ENCODE measurements around the gene AGBL4.

AGBL4 gene

GRCh38 chr1:48495911-48496310, 1527.8 kb downstream of the AGBL4 start:
- Histone ChIP-seq H4K20me1 (no peaks in the 10 kb centered on the region), H3K27me3 (no peaks in the 10 kb centered on the region), H3K9me3 (no peaks in the 10 kb centered on the region), H3K36me3 (no peaks in the 10 kb centered on the region), H3K4me2 (no peak overlapping the region), H3K4me1 (no peaks in the 10 kb centered on the region), H3K9ac (no peak overlapping the region), H3K4me3 (no peak overlapping the region), H3K27ac (no peak overlapping the region)
- TF ChIP-seq Cebpa-rat (IDR thresholded peaks at IDR 0.05): no peak

- Histone ChIP-seq H3K27me3 (no peaks in the 10 kb centered on the region), H3K4me3 (no peak overlapping the region), H3K9me3 (no peaks in the 10 kb centered on the region), H4K20me1 (no peaks in the 10 kb centered on the region), H3K4me1 (no peaks in the 10 kb centered on the region), H3K4me2 (no peak overlapping the region), H3K9ac (no peak overlapping the region), H3K27ac (no peak overlapping the region), H3K36me3 (no peaks in the 10 kb centered on the region)
- TF ChIP-seq Cebpa-rat (IDR thresholded peaks at IDR 0.05): no peak
Measured at GRCh38 chr1:48495166-48495565, 1528.6 kb downstream of the AGBL4 start.

GRCh38 chr1:48493970-48494769, 1529.6 kb downstream of the AGBL4 start:
- Histone ChIP-seq H3K36me3 (no peaks in the 10 kb centered on the region), H3K27ac (no peak overlapping the region), H3K4me1 (no peaks in the 10 kb centered on the region), H3K4me2 (no peak overlapping the region), H3K9ac (no peak overlapping the region), H4K20me1 (no peaks in the 10 kb centered on the region), H3K4me3 (no peak overlapping the region), H3K9me3 (no peaks in the 10 kb centered on the region), H3K27me3 (no peaks in the 10 kb centered on the region)
- TF ChIP-seq Cebpa-rat (IDR thresholded peaks at IDR 0.05): no peak

GRCh38 chr1:48493041-48493440, 1530.7 kb downstream of the AGBL4 start:
- H3K4me1 ChIP-seq: no peaks in the 10 kb centered on the region

GRCh38 chr1:48492392-48492791, 1531.4 kb downstream of the AGBL4 start:
- Histone ChIP-seq H3K4me2 (no peak overlapping the region), H4K20me1 (no peaks in the 10 kb centered on the region), H3K27me3 (no peaks in the 10 kb centered on the region), H3K36me3 (no peaks in the 10 kb centered on the region), H3K9me3 (no peaks in the 10 kb centered on the region), H3K4me1 (0 out of 2 replicates have a peak, but pooled peaks cover under 1% of the 10 kb centered on the region), H3K4me3 (no peak overlapping the region), H3K27ac (no peak overlapping the region), H3K9ac (no peak overlapping the region)
- no peak for TF ChIP-seq Cebpa-rat (IDR thresholded peaks at IDR 0.05)

More at GRCh38 chr1:48493041-48493440, 1530.7 kb downstream of the AGBL4 start:
- H3K9me3 ChIP-seq: no peaks in the 10 kb centered on the region
- no peak overlapping the region for H3K4me3 ChIP-seq
- H3K27ac ChIP-seq: no peak overlapping the region
- no peaks in the 10 kb centered on the region for H3K27me3 ChIP-seq
- no peak for TF ChIP-seq Cebpa-rat (IDR thresholded peaks at IDR 0.05)
- no peaks in the 10 kb centered on the region for H3K36me3 ChIP-seq
- H4K20me1 ChIP-seq: no peaks in the 10 kb centered on the region
- no peak overlapping the region for H3K4me2 ChIP-seq
- no peak overlapping the region for H3K9ac ChIP-seq

GRCh38 chr1:48488721-48489120, 1535.0 kb downstream of the AGBL4 start:
- Histone ChIP-seq H3K27me3 (no peaks in the 10 kb centered on the region), H3K4me3 (no peak overlapping the region)

More at GRCh38 chr1:48488721-48489120, 1535.0 kb downstream of the AGBL4 start:
- Histone ChIP-seq H3K4me2 (no peak overlapping the region), H4K20me1 (no peaks in the 10 kb centered on the region), H3K27ac (no peak overlapping the region), H3K9me3 (no peaks in the 10 kb centered on the region), H3K9ac (no peak overlapping the region), H3K36me3 (no peaks in the 10 kb centered on the region), H3K4me1 (0 out of 2 replicates have a peak, but pooled peaks cover 5% of the 10 kb centered on the region)
- TF ChIP-seq Cebpa-rat (IDR thresholded peaks at IDR 0.05): no peak

Measured in BLaER1 (cell line).